GM12878 (cell line): ENCODE results near the gene GPR171.

Experiments used
- CBFB ChIP-seq: IDR thresholded peaks from 2 replicates; pipeline ENCODE4 v1.6.1; 2016; ENCODE audit warnings: antibody characterized with exemption, low read depth
- CHD4 ChIP-seq: fragments of 200-600 bp; sonication (generic); IDR thresholded peaks from 2 replicates; pipeline ENCODE4 v1.6.1; 2016; ENCODE audit warnings: mild to moderate bottlenecking
- EZH2 ChIP-seq: IDR thresholded peaks from 2 replicates; pipeline ENCODE4 v1.6.1; 2012; ENCODE audit warnings: low read depth, mild to moderate bottlenecking, control low read depth, inconsistent platforms, low read length, borderline replicate concordance; ENCODE audit not compliant: control insufficient read depth
- RAD21 ChIP-seq: IDR thresholded peaks from 2 replicates; pipeline ENCODE4 v1.6.1; 2011; ENCODE audit warnings: mild to moderate bottlenecking, low read depth, low read length, moderate library complexity; ENCODE audit not compliant: insufficient read depth
- TBL1XR1 ChIP-seq: IDR thresholded peaks from 2 replicates; pipeline ENCODE4 v1.6.1; 2012; ENCODE audit warnings: low read depth, low read length, improper control_type of control experiment
- YY1 ChIP-seq: IDR thresholded peaks from 2 replicates; pipeline ENCODE4 v1.6.1; 2011; ENCODE audit warnings: low read depth, mild to moderate bottlenecking, low read length
- ZNF24 ChIP-seq: fragments of 450-650 bp; IDR thresholded peaks from 2 replicates; pipeline ENCODE4 v1.6.1; 2017; ENCODE audit warnings: antibody characterized with exemption, mild to moderate bottlenecking
- TF ChIP-seq, protein P1 (sequence below): IDR thresholded peaks from 2 replicates; pipeline ENCODE4 v1.6.1; 2011; ENCODE audit warnings: mild to moderate bottlenecking, low read depth, low read length, moderate library complexity; ENCODE audit not compliant: insufficient replicate concordance
- TF ChIP-seq, protein P2 (sequence below), 3 experiments: IDR thresholded peaks in 2 of 3; conservative IDR thresholded peaks in 1 of 3; 2 replicates each; pipeline ENCODE4 v1.5.1; 2011; ENCODE audit warnings: low read depth in 3 of 3, low read length in 3 of 3, mild to moderate bottlenecking in 3 of 3, control low read depth in 2 of 3, moderate library complexity in 2 of 3, inconsistent platforms in 1 of 3, mixed read lengths in 1 of 3; ENCODE audit not compliant: control insufficient read depth in 2 of 3, insufficient read depth in 1 of 3; ENCODE audit errors: extremely low read depth in 1 of 3
- TF ChIP-seq, protein P3 (sequence below): fragments of 450-650 bp; formaldehyde crosslinking; IDR thresholded peaks from 2 replicates; pipeline ENCODE4 v1.4.0; 2020; ENCODE audit warnings: mild to moderate bottlenecking, moderate library complexity

DNA sequence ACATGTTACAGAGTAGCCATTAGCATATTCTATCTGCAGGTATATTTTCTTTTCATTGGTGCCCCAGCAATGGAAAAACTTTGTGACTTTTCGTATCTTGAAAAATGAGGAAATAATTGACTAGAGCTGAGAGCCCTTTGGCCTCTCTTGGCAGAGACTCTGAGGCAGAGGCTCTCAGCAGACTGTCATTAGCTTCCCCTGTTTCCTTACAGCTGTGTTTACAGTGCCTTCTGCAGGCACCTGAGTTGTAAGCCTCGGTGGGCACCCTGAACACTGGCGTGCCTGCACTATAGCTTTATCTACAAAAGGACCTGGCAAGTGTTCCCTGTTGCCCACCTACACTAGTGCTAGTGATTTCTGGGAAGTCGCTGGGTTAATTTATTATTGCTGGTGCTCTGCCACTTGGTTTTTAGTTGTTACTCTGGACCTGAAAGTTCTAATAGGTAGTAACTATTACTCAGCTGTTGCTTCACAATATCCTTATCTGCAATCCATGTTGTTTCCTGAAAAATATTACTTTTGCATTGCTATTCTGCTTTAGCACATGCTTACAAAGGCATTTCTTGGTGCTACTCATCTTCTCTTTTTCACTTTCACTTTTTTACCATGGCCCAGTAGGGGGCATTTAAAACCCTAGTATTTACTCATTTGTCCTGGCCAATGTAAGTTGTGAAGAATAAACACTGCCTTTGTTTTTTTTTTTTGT is 7.8 kb upstream of the GPR171 start:
- TF ChIP-seq YY1 (no peak), ZNF24 (no peak), RAD21 (peak; percentile 14; the same call in 1 of the 2 replicates), CHD4 (no peak), TBL1XR1 (no peak), CBFB (no peak), EZH2 (no peak)
- TF ChIP-seq, protein P1, sequence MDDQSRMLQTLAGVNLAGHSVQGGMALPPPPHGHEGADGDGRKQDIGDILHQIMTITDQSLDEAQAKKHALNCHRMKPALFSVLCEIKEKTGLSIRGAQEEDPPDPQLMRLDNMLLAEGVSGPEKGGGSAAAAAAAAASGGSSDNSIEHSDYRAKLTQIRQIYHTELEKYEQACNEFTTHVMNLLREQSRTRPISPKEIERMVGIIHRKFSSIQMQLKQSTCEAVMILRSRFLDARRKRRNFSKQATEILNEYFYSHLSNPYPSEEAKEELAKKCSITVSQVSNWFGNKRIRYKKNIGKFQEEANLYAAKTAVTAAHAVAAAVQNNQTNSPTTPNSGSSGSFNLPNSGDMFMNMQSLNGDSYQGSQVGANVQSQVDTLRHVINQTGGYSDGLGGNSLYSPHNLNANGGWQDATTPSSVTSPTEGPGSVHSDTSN, result no peak
- TF ChIP-seq, protein P2, sequence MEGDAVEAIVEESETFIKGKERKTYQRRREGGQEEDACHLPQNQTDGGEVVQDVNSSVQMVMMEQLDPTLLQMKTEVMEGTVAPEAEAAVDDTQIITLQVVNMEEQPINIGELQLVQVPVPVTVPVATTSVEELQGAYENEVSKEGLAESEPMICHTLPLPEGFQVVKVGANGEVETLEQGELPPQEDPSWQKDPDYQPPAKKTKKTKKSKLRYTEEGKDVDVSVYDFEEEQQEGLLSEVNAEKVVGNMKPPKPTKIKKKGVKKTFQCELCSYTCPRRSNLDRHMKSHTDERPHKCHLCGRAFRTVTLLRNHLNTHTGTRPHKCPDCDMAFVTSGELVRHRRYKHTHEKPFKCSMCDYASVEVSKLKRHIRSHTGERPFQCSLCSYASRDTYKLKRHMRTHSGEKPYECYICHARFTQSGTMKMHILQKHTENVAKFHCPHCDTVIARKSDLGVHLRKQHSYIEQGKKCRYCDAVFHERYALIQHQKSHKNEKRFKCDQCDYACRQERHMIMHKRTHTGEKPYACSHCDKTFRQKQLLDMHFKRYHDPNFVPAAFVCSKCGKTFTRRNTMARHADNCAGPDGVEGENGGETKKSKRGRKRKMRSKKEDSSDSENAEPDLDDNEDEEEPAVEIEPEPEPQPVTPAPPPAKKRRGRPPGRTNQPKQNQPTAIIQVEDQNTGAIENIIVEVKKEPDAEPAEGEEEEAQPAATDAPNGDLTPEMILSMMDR (IDR thresholded peaks at IDR 0.05 in 2 of 3, conservative IDR thresholded peaks at IDR 0.05 in 1 of 3; ENCODE audit: control insufficient read depth in 2 of 3, extremely low read depth in 1 of 3, insufficient read depth in 1 of 3, low read depth in 3 of 3, low read length in 3 of 3), result 0 out of 6 replicates have a peak, but pooled peaks of 2 of the 3 experiments have one; percentile 13 to 25
- TF ChIP-seq, protein P3, sequence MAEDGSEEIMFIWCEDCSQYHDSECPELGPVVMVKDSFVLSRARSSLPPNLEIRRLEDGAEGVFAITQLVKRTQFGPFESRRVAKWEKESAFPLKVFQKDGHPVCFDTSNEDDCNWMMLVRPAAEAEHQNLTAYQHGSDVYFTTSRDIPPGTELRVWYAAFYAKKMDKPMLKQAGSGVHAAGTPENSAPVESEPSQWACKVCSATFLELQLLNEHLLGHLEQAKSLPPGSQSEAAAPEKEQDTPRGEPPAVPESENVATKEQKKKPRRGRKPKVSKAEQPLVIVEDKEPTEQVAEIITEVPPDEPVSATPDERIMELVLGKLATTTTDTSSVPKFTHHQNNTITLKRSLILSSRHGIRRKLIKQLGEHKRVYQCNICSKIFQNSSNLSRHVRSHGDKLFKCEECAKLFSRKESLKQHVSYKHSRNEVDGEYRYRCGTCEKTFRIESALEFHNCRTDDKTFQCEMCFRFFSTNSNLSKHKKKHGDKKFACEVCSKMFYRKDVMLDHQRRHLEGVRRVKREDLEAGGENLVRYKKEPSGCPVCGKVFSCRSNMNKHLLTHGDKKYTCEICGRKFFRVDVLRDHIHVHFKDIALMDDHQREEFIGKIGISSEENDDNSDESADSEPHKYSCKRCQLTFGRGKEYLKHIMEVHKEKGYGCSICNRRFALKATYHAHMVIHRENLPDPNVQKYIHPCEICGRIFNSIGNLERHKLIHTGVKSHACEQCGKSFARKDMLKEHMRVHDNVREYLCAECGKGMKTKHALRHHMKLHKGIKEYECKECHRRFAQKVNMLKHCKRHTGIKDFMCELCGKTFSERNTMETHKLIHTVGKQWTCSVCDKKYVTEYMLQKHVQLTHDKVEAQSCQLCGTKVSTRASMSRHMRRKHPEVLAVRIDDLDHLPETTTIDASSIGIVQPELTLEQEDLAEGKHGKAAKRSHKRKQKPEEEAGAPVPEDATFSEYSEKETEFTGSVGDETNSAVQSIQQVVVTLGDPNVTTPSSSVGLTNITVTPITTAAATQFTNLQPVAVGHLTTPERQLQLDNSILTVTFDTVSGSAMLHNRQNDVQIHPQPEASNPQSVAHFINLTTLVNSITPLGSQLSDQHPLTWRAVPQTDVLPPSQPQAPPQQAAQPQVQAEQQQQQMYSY, result no peak
